WERI-Rb-1 (cell line): ENCODE results near the gene GPI.

ENCODE experiments used
- DNase-seq: peaks from one replicate; pipeline ENCODE4 v3.0.0-alpha.2; 2020
- H3K27ac ChIP-seq: fragments of 250-450 bp; sonication (Bioruptor Pico); 2 replicates; pipeline ENCODE4 v1.5.1; 2020; ENCODE audit warnings: mild to moderate bottlenecking, moderate library complexity
- H3K27me3 ChIP-seq: fragments of 250-450 bp; sonication (Bioruptor Pico); 2 replicates; pipeline ENCODE4 v1.5.1; 2021; ENCODE audit warnings: mild to moderate bottlenecking, low read depth, moderate library complexity; ENCODE audit not compliant: insufficient read depth, severe bottlenecking
- H3K36me3 ChIP-seq: fragments of 250-450 bp; sonication (Bioruptor Pico); 2 replicates; pipeline ENCODE4 v1.5.1; 2020; ENCODE audit warnings: mild to moderate bottlenecking, moderate library complexity
- H3K4me3 ChIP-seq: 2 replicates; pipeline ENCODE4 v1.5.1; 2011; ENCODE audit warnings: low read depth, mild to moderate bottlenecking, control low read depth, low read length
- H3K9me3 ChIP-seq: fragments of 250-450 bp; sonication (Bioruptor Pico); 2 replicates; pipeline ENCODE4 v1.5.1; 2021; ENCODE audit warnings: mild to moderate bottlenecking, moderate library complexity; ENCODE audit not compliant: severe bottlenecking
- TF ChIP-seq, protein P1 (sequence below): IDR thresholded peaks from 2 replicates; pipeline ENCODE4 v1.5.1; 2011; ENCODE audit warnings: low read depth, mild to moderate bottlenecking, control low read depth, inconsistent platforms, low read length

GPI gene

DNA sequence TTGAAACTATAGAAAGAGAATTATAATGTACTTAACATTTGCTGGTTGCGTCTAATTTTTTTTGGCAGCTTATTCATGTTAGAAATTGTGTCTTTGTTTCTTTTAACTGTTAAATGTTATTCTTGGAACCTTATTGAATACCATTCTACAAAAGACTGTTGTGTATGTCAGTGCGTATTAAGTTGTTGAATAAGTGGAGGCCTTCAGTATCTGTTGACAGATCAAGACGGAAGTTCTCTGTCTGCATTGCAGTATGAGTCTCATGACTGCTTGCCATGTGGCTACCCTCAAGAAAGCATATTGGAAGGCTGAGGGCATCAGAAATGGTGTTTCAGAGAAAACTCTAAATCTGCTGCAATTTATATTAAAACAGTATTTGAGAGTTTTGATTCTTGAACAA, 71.7 kb downstream of the GPI start:
- DNase-seq, result no peak
- H3K9me3 ChIP-seq, result no peaks in the 10 kb centered on the region
- H3K36me3 ChIP-seq, result peaks cover 100% of the 10 kb centered on the region
- TF ChIP-seq, protein P1, sequence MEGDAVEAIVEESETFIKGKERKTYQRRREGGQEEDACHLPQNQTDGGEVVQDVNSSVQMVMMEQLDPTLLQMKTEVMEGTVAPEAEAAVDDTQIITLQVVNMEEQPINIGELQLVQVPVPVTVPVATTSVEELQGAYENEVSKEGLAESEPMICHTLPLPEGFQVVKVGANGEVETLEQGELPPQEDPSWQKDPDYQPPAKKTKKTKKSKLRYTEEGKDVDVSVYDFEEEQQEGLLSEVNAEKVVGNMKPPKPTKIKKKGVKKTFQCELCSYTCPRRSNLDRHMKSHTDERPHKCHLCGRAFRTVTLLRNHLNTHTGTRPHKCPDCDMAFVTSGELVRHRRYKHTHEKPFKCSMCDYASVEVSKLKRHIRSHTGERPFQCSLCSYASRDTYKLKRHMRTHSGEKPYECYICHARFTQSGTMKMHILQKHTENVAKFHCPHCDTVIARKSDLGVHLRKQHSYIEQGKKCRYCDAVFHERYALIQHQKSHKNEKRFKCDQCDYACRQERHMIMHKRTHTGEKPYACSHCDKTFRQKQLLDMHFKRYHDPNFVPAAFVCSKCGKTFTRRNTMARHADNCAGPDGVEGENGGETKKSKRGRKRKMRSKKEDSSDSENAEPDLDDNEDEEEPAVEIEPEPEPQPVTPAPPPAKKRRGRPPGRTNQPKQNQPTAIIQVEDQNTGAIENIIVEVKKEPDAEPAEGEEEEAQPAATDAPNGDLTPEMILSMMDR, result no peak
- no peak overlapping the region for H3K27ac ChIP-seq
- H3K27me3 ChIP-seq, result no peaks in the 10 kb centered on the region
- no peak overlapping the region for H3K4me3 ChIP-seq

DNA sequence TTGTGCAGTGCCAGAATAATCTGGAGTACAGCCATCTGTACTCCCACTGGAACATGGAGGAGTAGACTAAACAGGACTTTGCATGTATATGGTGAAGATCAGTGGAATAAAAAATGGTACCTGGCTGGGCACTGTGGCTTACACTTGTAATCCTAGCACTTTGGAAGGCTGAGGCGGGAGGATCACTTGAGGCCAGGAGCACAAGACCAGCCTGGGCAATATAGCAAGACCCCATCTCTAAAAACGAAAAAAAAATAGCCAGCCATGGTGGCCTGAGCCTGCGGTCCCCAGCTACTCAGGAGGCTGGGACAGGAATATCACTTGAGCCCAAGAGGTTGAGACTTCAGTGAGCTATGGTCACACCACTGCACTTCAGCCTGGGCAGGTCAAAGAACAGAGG, 83.2 kb downstream of the GPI start:
- Histone ChIP-seq H3K36me3 (peaks cover 88% of the 10 kb centered on the region), H3K27me3 (no peaks in the 10 kb centered on the region), H3K9me3 (no peaks in the 10 kb centered on the region), H3K4me3 (no peak overlapping the region), H3K27ac (no peak overlapping the region)
- TF ChIP-seq, protein P1, result no peak
- DNase-seq, result no peak
